ENCODE measurements around the gene RABGAP1L.

The RABGAP1L gene

GRCh38 chr1:174975764-174976163, 816.4 kb downstream of the RABGAP1L start:
- no peak for DNase-seq

- no peak for DNase-seq
Observed at GRCh38 chr1:174976436-174977108, 817.3 kb downstream of the RABGAP1L start.

- peak; percentile 66 to 74 for DNase-seq
Observed at GRCh38 chr1:174982971-174983689, 823.8 kb downstream of the RABGAP1L start.

GRCh38 chr1:174984952-174985351, 825.6 kb downstream of the RABGAP1L start:
- no peak for DNase-seq

- DNase-seq = no peak
Observed at GRCh38 chr1:174988539-174988938, 829.2 kb downstream of the RABGAP1L start.

GRCh38 chr1:174988986-174989385, 829.7 kb downstream of the RABGAP1L start:
- DNase-seq = no peak

- DNase-seq = no peak
Observed at GRCh38 chr1:174989536-174990220, 830.4 kb downstream of the RABGAP1L start.

GRCh38 chr1:174990382-174990999, 831.2 kb downstream of the RABGAP1L start:
- peak; percentile 43 to 53 for DNase-seq

- DNase-seq = no peak
Observed at GRCh38 chr1:174991473-174991872, 832.2 kb downstream of the RABGAP1L start.

GRCh38 chr1:174995121-174995520, 835.8 kb downstream of the RABGAP1L start:
- no peak for DNase-seq

GRCh38 chr1:174995916-174996315, 836.6 kb downstream of the RABGAP1L start:
- DNase-seq = no peak

- DNase-seq = peak in 1 of 2 donors; percentile 17
Observed at GRCh38 chr1:174996476-174996875, 837.2 kb downstream of the RABGAP1L start.

GRCh38 chr1:174997041-174997440, 837.7 kb downstream of the RABGAP1L start:
- DNase-seq = no peak

GRCh38 chr1:174998569-174999215, 839.4 kb downstream of the RABGAP1L start:
- peak; percentile 65 to 68 for DNase-seq

- peak; percentile 99 to 100 for DNase-seq
Observed at GRCh38 chr1:174999216-174999935, 840.1 kb downstream of the RABGAP1L start.

GRCh38 chr1:174999936-175000696, 840.8 kb downstream of the RABGAP1L start, which contains the start of gene CACYBP:
Gene CACYBP (plus strand): TSS chr1:174999947. CDS start chr1:175000181, 234 bp downstream.
- DNase-seq = peak in 1 of 2 donors; percentile 33

GRCh38 chr1:175000697-175001187, 841.4 kb downstream of the RABGAP1L start:
- no peak for DNase-seq

- no peak for DNase-seq
Observed at GRCh38 chr1:175002910-175003517, 843.7 kb downstream of the RABGAP1L start.

- no peak for DNase-seq
Observed at GRCh38 chr1:175003521-175003920, 844.2 kb downstream of the RABGAP1L start.

GRCh38 chr1:175005085-175005783, 845.9 kb downstream of the RABGAP1L start:
- DNase-seq = no peak

Data from inflammatory macrophage (primary cell).